Heart left ventricle (tissue), 16 donors: ENCODE results near the gene LTF. TPM values are rescaled to one million over a fixed set of nuclear protein-coding genes. Genes with fewer than 3 reads are reported as not detected.

Source experiments
- ATAC-seq, 4 donors: fragments of 200-7000 bp; cut with Tn5 transposase; one replicate each; pipeline ENCODE4 v1.9.1; 2020 to 2022; ENCODE audit warnings: moderate library complexity in 4 of 4, mild to moderate bottlenecking in 3 of 4, moderate number of reproducible peaks in 1 of 4
- DNase-seq, 5 donors: peaks; one replicate each; pipeline ENCODE4 v3.0.0-alpha.2; 2020
- H3K27ac ChIP-seq, 12 donors: fragments of 200-600 bp; sonication (generic) in 4 of 12; one replicate each; pipeline versions ENCODE4 v1.5.0 to v1.8.0; 2016 to 2022; ENCODE audit warnings: mild to moderate bottlenecking in 2 of 12
- H3K27me3 ChIP-seq, 9 donors: fragments of 200-600 bp; sonication (generic) in 2 of 9; one replicate each; pipeline versions ENCODE4 v1.5.1 to v1.8.0; 2016 to 2022; ENCODE audit warnings: mild to moderate bottlenecking in 3 of 9
- H3K36me3 ChIP-seq, 9 donors: fragments of 200-600 bp; sonication (generic) in 2 of 9; one replicate each; pipeline versions ENCODE4 v1.5.0 to v1.8.0; 2018 to 2022; ENCODE audit warnings: mild to moderate bottlenecking in 2 of 9
- H3K4me1 ChIP-seq, 12 donors: fragments of 200-600 bp; sonication (generic) in 4 of 12; one replicate each; pipeline versions ENCODE4 v1.5.0 to v1.8.0; 2016 to 2022; ENCODE audit warnings: mild to moderate bottlenecking in 3 of 12
- H3K4me3 ChIP-seq, 12 donors: fragments of 200-600 bp; sonication (generic) in 4 of 12; one replicate each; pipeline versions ENCODE4 v1.5.0 to v1.8.0; 2017 to 2022; ENCODE audit warnings: mild to moderate bottlenecking in 9 of 12, moderate library complexity in 4 of 12
- H3K9me3 ChIP-seq, 12 donors: fragments of 200-600 bp; sonication (generic) in 4 of 12; one replicate each; pipeline versions ENCODE4 v1.5.0 to v1.8.0; 2016 to 2022; ENCODE audit warnings: mild to moderate bottlenecking in 1 of 12
- CTCF ChIP-seq, 12 donors: fragments of 200-600 bp; sonication (generic) in 4 of 12; IDR thresholded peaks; one replicate each; pipeline versions ENCODE4 v1.5.0 to v1.8.0; 2018 to 2022; ENCODE audit warnings: antibody characterized with exemption in 12 of 12, mild to moderate bottlenecking in 5 of 12
- POLR2A ChIP-seq, 2 donors: fragments of 450-650 bp; IDR thresholded peaks; one replicate each; pipeline ENCODE4 v1.6.1; 2017; ENCODE audit warnings: antibody characterized with exemption in 2 of 2, mild to moderate bottlenecking in 2 of 2, moderate library complexity in 2 of 2
- WGBS, 4 donors: extraction: QIAGEN DNeasy Blood & Tissue Kit in 2 of 4; methylation state at CpG; one replicate each; pipeline versions ENCODE4 v1.1.5 to v1.1.7; 2013 to 2018; 5-methylcytosine and 5-hydroxymethylcytosine counted together
- intact Hi-C, 10 donors: fragments of 100-400 bp; cut with DNase I; formaldehyde crosslinking; loops; one replicate each; pipeline versions ENCODE4 v1.11.1 to v1.14.2; 2022
- polyA plus RNA-seq, 2 donors: library from polyadenylated mRNA; stranded (reverse); fragments of 200-250 nt; gene quantifications; one replicate each; pipeline ENCODE4 v1.2.3, GENCODE V29; 2013
- total RNA-seq, 9 donors: library from RNA; depleted of rRNA in 2 of 9; stranded (reverse); fragments of >200 nt in 2 of 9; fragmentation: NEBNext Ultra II Directional in 3 of 9; extraction: Animal tissue kit (Norgen Biotek cat#: 25700) in 3 of 9; gene quantifications; one replicate each; pipeline versions ENCODE4 v1.1.0 to v1.2.4, GENCODE V29; 2016 to 2023
- donor health status: ischemic (EF 13 %, LVEDD 7.1; RV severe dilation, severe dysfunction).
- donor health status: healthy with polysubstance abuse.
- donor health status: DM: no; HTN: yes; CAD: no.
- donor health status: DM: no; HTN: no; CAD: no.
- donor health status: ischemic (EF 25% LVEDD 6.9; RV normal size, moderate dysfunction).
- donor health status: ischemic (EF 25% LVEDD 5.7; RV mildly dilated, moderate dysfunction).
- donor health status: healthy.
- donor health status: DM: yes; HTN: yes; CAD: no.
- donor health status: ischemic (EF 35%, LVEDD 5.7; RV mildly dilated, moderate dysfunction).
- donor health status: nonischemic (EF 11% LVEDD 7.7; RV severe dilation, severe dysfunction).
- donor health status: DM: yes; HTN: yes; CAD: no.
- donor health status: PGD.
- donor health status: ischemic (EF 29% LVEDD 5.4; RV normal size, mild dysfunction).
- donor health status: nonischemic (EF 23%, LVEDD 6.1; RV moderate dilation, normal function).

Gene LTF
- total and polyA plus RNA-seq, 11 donors: 1.6 to 10.6 (median 3.0) TPM

GRCh38 chr3:46472736-46473135 is 8.0 kb upstream of the LTF start:
- ATAC-seq (no peak), DNase-seq (peak in 1 of 5 donors; percentile 11)
- Histone ChIP-seq H3K4me1 (peaks cover 0 to 25% (median 14%) of the 10 kb centered on the region in 12 donors), H3K36me3 (no peaks in the 10 kb centered on the region), H3K4me3 (no peak overlapping the region), H3K27me3 (peaks cover 0 to 3% (median 0%) of the 10 kb centered on the region in 9 donors), H3K9me3 (peaks cover 0 to 14% (median 2%) of the 10 kb centered on the region in 12 donors), H3K27ac (no peak overlapping the region)
- 88 to 95% (median 91%) methylated on average over 2 of the region's 2 CpGs for WGBS, 4 donors
- no peak for TF ChIP-seq POLR2A (IDR thresholded peaks at IDR 0.05)
- TF ChIP-seq CTCF (IDR thresholded peaks at IDR 0.05): no peak
- intact Hi-C loops: no loop called here

GRCh38 chr3:46471371-46471914 is 6.7 kb upstream of the LTF start:
- Histone ChIP-seq H3K9me3 (peaks cover 0 to 14% (median 2%) of the 10 kb centered on the region in 12 donors), H3K27me3 (peaks cover 0 to 3% (median 0%) of the 10 kb centered on the region in 9 donors), H3K4me3 (no peak overlapping the region), H3K4me1 (peaks cover 0 to 26% (median 16%) of the 10 kb centered on the region in 12 donors), H3K36me3 (no peaks in the 10 kb centered on the region), H3K27ac (no peak overlapping the region)
- WGBS, 4 donors: 86 to 100% (median 94%) methylated on average over 5 of the region's 5 CpGs
- intact Hi-C loops: no loop called here
- ATAC-seq (no peak), DNase-seq (peak in 1 of 5 donors; percentile 6)
- TF ChIP-seq CTCF (IDR thresholded peaks at IDR 0.05) (no peak), POLR2A (IDR thresholded peaks at IDR 0.05) (no peak)

GRCh38 chr3:46470831-46471230 is 6.1 kb upstream of the LTF start:
- H3K4me1 ChIP-seq: peaks cover 0 to 32% (median 18%) of the 10 kb centered on the region in 12 donors
- DNase-seq (peak in 1 of 5 donors; percentile 5), ATAC-seq (no peak)
- intact Hi-C loops: no loop called here
- no peak overlapping the region for H3K27ac ChIP-seq
- H3K36me3 ChIP-seq: no peaks in the 10 kb centered on the region
- H3K4me3 ChIP-seq: no peak overlapping the region
- H3K9me3 ChIP-seq: peaks cover 0 to 14% (median 2%) of the 10 kb centered on the region in 12 donors
- no peak for TF ChIP-seq POLR2A (IDR thresholded peaks at IDR 0.05)
- no peak for TF ChIP-seq CTCF (IDR thresholded peaks at IDR 0.05)
- peaks cover 0 to 3% (median 0%) of the 10 kb centered on the region in 9 donors for H3K27me3 ChIP-seq
- WGBS, 4 donors: 84 to 95% (median 93%) methylated on average over 4 of the region's 4 CpGs

GRCh38 chr3:46469680-46470357 is 5.1 kb upstream of the LTF start:
- Histone ChIP-seq H3K9me3 (peaks cover 0 to 10% (median under 1%) of the 10 kb centered on the region in 12 donors), H3K4me1 (peaks cover 0 to 40% (median 19%) of the 10 kb centered on the region in 12 donors), H3K27me3 (peaks cover 0 to 7% (median 0%) of the 10 kb centered on the region in 9 donors), H3K27ac (peak overlapping the region in 1 of 12 donors; percentile 77), H3K36me3 (no peaks in the 10 kb centered on the region), H3K4me3 (no peak overlapping the region)
- TF ChIP-seq CTCF (IDR thresholded peaks at IDR 0.05) (no peak), POLR2A (IDR thresholded peaks at IDR 0.05) (no peak)
- ATAC-seq: peak in 2 of 4 donors; percentile 4 to 6
- WGBS, 4 donors: 48 to 54% (median 52%) methylated on average over 3 of the region's 3 CpGs
- intact Hi-C loops: no loop called here
- peak in 1 of 5 donors; percentile 9 for DNase-seq
